ENCODE results near the gene IGSF6.
"Not testable (repeated sequence)": the region's sequence is repeated elsewhere in the genome, so short reads cannot be mapped to it uniquely, and the experiment has no call there.

IGSF6 gene

GRCh38 chr16:21628121-21628726, 24.2 kb downstream of the IGSF6 start:
- no peak for DNase-seq

GRCh38 chr16:21626659-21627277, 25.6 kb downstream of the IGSF6 start:
- peak; percentile 43 for DNase-seq

GRCh38 chr16:21625026-21625425, 27.4 kb downstream of the IGSF6 start:
- no peak for DNase-seq

GRCh38 chr16:21622545-21622944, 29.9 kb downstream of the IGSF6 start:
- no peak for DNase-seq

- no peak for DNase-seq
Observed at GRCh38 chr16:21620592-21620991, 31.8 kb downstream of the IGSF6 start.

- no peak for DNase-seq
Observed at GRCh38 chr16:21619765-21620425, 32.5 kb downstream of the IGSF6 start.

GRCh38 chr16:21618281-21618680, 34.1 kb downstream of the IGSF6 start:
- DNase-seq: no peak

- DNase-seq: no peak
Observed at GRCh38 chr16:21617607-21618006, 34.8 kb downstream of the IGSF6 start.

GRCh38 chr16:21614896-21615295, 37.5 kb downstream of the IGSF6 start:
- no peak for DNase-seq

GRCh38 chr16:21613781-21614180, 38.6 kb downstream of the IGSF6 start:
- DNase-seq: no peak

GRCh38 chr16:21613361-21613760, 39.0 kb downstream of the IGSF6 start:
- no peak for DNase-seq

GRCh38 chr16:21611556-21612384, 40.6 kb downstream of the IGSF6 start:
- DNase-seq: no peak

- DNase-seq: no peak
Observed at GRCh38 chr16:21611198-21611555, 41.2 kb downstream of the IGSF6 start.

- DNase-seq: no peak
Observed at GRCh38 chr16:21610766-21611165, 41.6 kb downstream of the IGSF6 start.

GRCh38 chr16:21610006-21610544, 42.3 kb downstream of the IGSF6 start:
- no peak for DNase-seq

- no peak for DNase-seq
Observed at GRCh38 chr16:21608639-21609328, 43.6 kb downstream of the IGSF6 start.

GRCh38 chr16:21605848-21606247, 46.6 kb downstream of the IGSF6 start:
- not testable (repeated sequence) for DNase-seq

- DNase-seq: no peak
Observed at GRCh38 chr16:21603928-21604327, 48.5 kb downstream of the IGSF6 start.

GRCh38 chr16:21602785-21603184, 49.6 kb downstream of the IGSF6 start:
- DNase-seq: no peak

- DNase-seq: no peak
Observed at GRCh38 chr16:21600031-21600773, 52.2 kb downstream of the IGSF6 start.

GRCh38 chr16:21599122-21600030, 53.0 kb downstream of the IGSF6 start, which contains the start of gene METTL9:
METTL9 (plus strand) TSS chr16:21599577; CDS start chr16:21599734, 157 bp downstream.
- DNase-seq: peak; percentile 97
